Measurements from ENCODE around the gene MAGEA4.
A peak's percentile ranks its signal among the peaks of the same experiment; 100 is the strongest.

Gene MAGEA4

DNA sequence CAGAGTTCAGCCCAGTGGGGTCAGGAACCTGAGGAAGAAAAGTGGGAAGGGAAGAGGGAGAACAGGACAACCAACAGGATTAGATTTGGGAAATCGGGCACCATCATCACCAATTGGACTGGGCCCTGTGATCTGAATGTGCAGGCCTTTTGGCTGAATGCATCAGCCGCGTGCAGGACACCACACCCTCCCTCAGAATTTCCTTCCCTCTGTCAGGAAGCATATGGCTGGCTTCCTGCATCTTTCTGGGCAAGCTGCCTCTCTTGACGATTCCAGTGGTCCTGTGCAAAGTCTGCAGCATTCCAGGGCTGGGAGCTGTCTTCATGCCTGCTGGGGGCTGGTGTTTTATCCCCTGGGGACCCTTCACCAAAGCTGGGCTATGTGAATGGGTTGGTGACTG is 16.4 kb downstream of the MAGEA4 start:
- no peak for DNase-seq (ENCODE audit: low read depth)
- H3K9me3 ChIP-seq (ENCODE audit: control insufficient read depth, low read length): no peaks in the 10 kb centered on the region
- no peak overlapping the region for H3K9ac ChIP-seq (ENCODE audit: low read length)
- no peak overlapping the region for H3K4me3 ChIP-seq (ENCODE audit: low read length)
- no peaks in the 10 kb centered on the region for H3K4me1 ChIP-seq (ENCODE audit: control insufficient read depth, insufficient read depth, low read length)
- peaks cover 21% of the 10 kb centered on the region for H3K27me3 ChIP-seq (replicated peaks; ENCODE audit: control insufficient read depth, insufficient read depth, low read length)
- no peaks in the 10 kb centered on the region for H3K36me3 ChIP-seq (ENCODE audit: control insufficient read depth, insufficient read depth, low read length, severe bottlenecking)

DNA sequence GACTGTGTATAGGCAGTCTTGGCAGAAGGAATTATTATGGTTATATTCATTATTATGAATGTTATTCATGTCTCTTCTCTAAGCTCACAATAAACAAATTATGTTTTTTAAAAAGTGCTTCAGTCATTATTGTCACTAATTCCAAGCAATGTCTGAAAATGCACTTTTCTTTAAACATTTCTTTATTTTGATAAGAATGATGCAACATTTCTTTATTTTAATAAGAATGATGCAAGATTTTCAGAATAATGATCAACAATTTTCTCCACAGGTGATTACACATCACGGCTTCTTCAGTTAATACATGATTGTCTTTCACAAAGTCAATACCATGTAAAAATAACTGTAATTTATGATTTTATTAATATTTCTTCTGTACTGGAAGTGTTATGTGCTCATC is 22.7 kb downstream of the MAGEA4 start:
- Histone ChIP-seq H3K4me3 (ENCODE audit: low read length) (no peak overlapping the region), H3K9ac (ENCODE audit: low read length) (no peak overlapping the region), H3K27me3 (replicated peaks; ENCODE audit: control insufficient read depth, insufficient read depth, low read length) (peaks cover 3% of the 10 kb centered on the region), H3K4me1 (ENCODE audit: control insufficient read depth, insufficient read depth, low read length) (no peaks in the 10 kb centered on the region), H3K9me3 (ENCODE audit: control insufficient read depth, low read length) (no peaks in the 10 kb centered on the region), H3K36me3 (ENCODE audit: control insufficient read depth, insufficient read depth, low read length, severe bottlenecking) (no peaks in the 10 kb centered on the region)
- DNase-seq (ENCODE audit: low read depth): no peak

DNA sequence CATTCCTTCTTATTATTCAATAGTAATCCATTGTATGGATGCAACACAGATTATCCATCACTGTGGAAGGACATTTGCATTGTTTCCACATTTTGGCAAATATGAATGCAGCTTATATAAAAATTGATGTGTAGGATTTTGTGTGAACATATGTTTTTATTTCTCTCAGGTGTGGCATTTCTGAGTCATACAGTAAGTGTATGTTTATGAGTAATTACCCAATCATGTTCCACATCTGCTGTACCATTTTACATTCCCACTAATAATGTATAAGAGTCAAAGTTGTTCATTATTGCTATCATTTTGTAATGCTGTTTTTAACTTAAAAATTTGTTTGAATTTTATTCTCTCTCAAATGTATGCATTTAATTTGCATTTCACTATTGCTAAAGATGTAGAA is 25.5 kb downstream of the MAGEA4 start:
- Histone ChIP-seq H3K36me3 (ENCODE audit: control insufficient read depth, insufficient read depth, low read length, severe bottlenecking) (no peaks in the 10 kb centered on the region), H3K27me3 (replicated peaks; ENCODE audit: control insufficient read depth, insufficient read depth, low read length) (no peaks in the 10 kb centered on the region), H3K9ac (ENCODE audit: low read length) (no peak overlapping the region), H3K4me3 (ENCODE audit: low read length) (no peak overlapping the region), H3K9me3 (ENCODE audit: control insufficient read depth, low read length) (no peaks in the 10 kb centered on the region), H3K4me1 (ENCODE audit: control insufficient read depth, insufficient read depth, low read length) (no peaks in the 10 kb centered on the region)
- DNase-seq (ENCODE audit: low read depth): no peak

DNA sequence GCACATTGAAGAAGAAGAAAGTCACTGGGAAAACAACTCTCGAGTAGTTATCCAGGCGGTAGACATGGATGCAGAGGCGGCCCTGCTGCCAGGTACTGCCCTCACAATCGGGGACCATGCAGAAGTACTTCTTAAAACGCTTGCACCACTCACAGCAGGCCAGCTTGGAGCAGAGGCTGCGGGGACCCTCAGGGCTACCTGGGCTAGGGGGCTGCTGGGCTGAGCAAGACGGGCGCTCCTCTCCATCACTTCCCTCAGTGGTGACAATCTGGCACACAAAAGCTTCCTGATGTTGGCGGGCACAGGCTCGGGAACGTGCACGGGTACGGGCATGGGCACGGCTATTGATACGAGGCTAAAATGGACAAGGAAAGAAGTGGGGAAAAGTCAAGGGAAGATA is 42.0 kb downstream of the MAGEA4 start:
- H3K9me3 ChIP-seq (ENCODE audit: control insufficient read depth, low read length): no peaks in the 10 kb centered on the region
- no peaks in the 10 kb centered on the region for H3K4me1 ChIP-seq (ENCODE audit: control insufficient read depth, insufficient read depth, low read length)
- no peak overlapping the region for H3K4me3 ChIP-seq (ENCODE audit: low read length)
- no peak for DNase-seq (ENCODE audit: low read depth)
- no peak overlapping the region for H3K9ac ChIP-seq (ENCODE audit: low read length)
- no peaks in the 10 kb centered on the region for H3K27me3 ChIP-seq (replicated peaks; ENCODE audit: control insufficient read depth, insufficient read depth, low read length)
- H3K36me3 ChIP-seq (ENCODE audit: control insufficient read depth, insufficient read depth, low read length, severe bottlenecking): peaks cover 75% of the 10 kb centered on the region

DNA sequence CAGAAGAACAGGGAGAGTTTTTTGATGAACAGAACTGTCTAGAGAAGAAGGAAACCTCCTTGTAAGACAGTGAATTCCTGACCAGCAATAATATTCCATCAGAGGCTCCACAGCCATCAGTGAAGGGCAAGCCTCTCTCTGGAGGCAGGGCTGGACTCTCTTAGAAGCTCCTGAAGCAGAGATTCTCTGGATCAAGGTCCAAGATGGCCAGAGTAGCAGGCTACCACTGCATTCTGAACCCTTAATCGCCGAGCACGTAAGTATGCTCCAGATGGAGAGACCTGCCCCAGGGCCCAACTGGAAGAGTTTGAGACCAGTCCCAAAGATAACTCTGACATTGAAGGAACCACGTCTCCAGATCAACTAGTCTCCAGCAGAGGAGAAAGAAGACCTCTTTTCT is 45.4 kb downstream of the MAGEA4 start:
- no peak overlapping the region for H3K4me3 ChIP-seq (ENCODE audit: low read length)
- H3K27me3 ChIP-seq (replicated peaks; ENCODE audit: control insufficient read depth, insufficient read depth, low read length): no peaks in the 10 kb centered on the region
- H3K36me3 ChIP-seq (ENCODE audit: control insufficient read depth, insufficient read depth, low read length, severe bottlenecking): peaks cover 98% of the 10 kb centered on the region
- H3K9ac ChIP-seq (ENCODE audit: low read length): no peak overlapping the region
- no peaks in the 10 kb centered on the region for H3K4me1 ChIP-seq (ENCODE audit: control insufficient read depth, insufficient read depth, low read length)
- no peak for DNase-seq (ENCODE audit: low read depth)
- no peaks in the 10 kb centered on the region for H3K9me3 ChIP-seq (ENCODE audit: control insufficient read depth, low read length)

DNA sequence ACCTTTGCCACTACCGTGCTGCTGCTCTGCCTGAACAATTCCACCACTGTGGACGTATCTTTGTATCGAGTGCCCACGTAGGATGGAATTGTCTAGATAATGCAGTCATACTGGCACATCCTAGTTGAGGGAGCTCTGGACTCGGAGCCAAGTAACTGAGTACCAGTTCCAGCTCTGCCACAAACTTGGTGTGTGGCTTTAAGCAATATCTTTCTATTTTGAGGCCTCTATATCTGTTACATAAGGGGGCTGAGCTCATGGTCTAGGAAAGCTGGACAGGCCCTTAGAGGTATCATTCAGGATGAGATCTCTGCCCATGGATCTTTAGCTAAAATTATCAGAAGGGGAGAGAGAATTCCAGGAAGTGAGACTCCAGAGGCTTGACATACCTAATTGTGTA is 49.3 kb downstream of the MAGEA4 start:
- no peaks in the 10 kb centered on the region for H3K9me3 ChIP-seq (ENCODE audit: control insufficient read depth, low read length)
- H3K4me3 ChIP-seq (ENCODE audit: low read length): no peak overlapping the region
- no peak for DNase-seq (ENCODE audit: low read depth)
- H3K27me3 ChIP-seq (replicated peaks; ENCODE audit: control insufficient read depth, insufficient read depth, low read length): no peaks in the 10 kb centered on the region
- peaks cover 59% of the 10 kb centered on the region for H3K36me3 ChIP-seq (ENCODE audit: control insufficient read depth, insufficient read depth, low read length, severe bottlenecking)
- no peak overlapping the region for H3K9ac ChIP-seq (ENCODE audit: low read length)
- H3K4me1 ChIP-seq (ENCODE audit: control insufficient read depth, insufficient read depth, low read length): no peaks in the 10 kb centered on the region

DNA sequence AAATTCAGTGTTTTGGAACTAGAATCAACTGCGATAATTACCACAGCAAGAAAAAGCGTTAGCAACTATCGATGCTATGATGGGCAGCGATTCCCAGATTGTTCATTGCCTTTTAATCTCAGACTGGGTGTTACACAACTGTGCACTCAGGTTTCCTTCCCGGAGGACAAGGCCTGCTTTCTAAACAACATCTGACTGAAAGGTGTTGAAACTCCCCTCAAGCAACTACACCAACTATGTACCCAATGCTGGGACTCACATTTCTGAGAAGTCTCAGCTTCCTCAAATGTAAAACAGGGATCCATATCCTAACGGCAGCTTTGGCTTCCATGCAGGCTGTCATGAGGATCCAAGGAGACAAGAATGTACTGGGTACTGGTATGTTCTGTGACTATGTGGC is 53.5 kb downstream of the MAGEA4 start:
- Histone ChIP-seq H3K4me3 (ENCODE audit: low read length) (no peak overlapping the region), H3K4me1 (ENCODE audit: control insufficient read depth, insufficient read depth, low read length) (peaks cover 13% of the 10 kb centered on the region), H3K27me3 (replicated peaks; ENCODE audit: control insufficient read depth, insufficient read depth, low read length) (no peaks in the 10 kb centered on the region), H3K9ac (ENCODE audit: low read length) (no peak overlapping the region), H3K36me3 (ENCODE audit: control insufficient read depth, insufficient read depth, low read length, severe bottlenecking) (peaks cover 44% of the 10 kb centered on the region), H3K9me3 (ENCODE audit: control insufficient read depth, low read length) (peaks cover 4% of the 10 kb centered on the region)
- no peak for DNase-seq (ENCODE audit: low read depth)

DNA sequence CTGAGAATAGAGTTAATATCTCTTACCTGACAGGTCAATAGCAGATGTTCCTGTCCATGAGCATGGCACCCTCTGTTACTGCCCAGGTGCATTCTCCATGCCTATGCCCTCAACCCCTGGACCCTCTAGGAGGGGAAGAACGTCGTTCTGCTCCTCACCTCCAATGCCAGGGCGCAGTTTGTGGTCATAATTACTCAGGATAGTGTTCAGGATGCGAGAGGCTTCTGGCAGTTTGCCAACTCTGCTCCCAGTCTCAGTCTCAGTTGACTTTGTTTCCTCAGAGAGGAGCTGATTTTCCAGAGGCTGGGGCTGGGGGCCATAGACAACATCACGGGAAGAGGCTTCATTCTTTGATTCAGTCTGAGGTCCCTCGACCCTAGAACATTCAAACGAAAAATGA is 57.3 kb downstream of the MAGEA4 start:
- Histone ChIP-seq H3K9ac (ENCODE audit: low read length) (peak overlapping the region; percentile 44), H3K4me1 (ENCODE audit: control insufficient read depth, insufficient read depth, low read length) (peaks cover 25% of the 10 kb centered on the region), H3K9me3 (ENCODE audit: control insufficient read depth, low read length) (peaks cover 4% of the 10 kb centered on the region), H3K27me3 (replicated peaks; ENCODE audit: control insufficient read depth, insufficient read depth, low read length) (no peaks in the 10 kb centered on the region), H3K4me3 (ENCODE audit: low read length) (peak overlapping the region; percentile 45), H3K36me3 (ENCODE audit: control insufficient read depth, insufficient read depth, low read length, severe bottlenecking) (peaks cover 28% of the 10 kb centered on the region)
- DNase-seq (ENCODE audit: low read depth): no peak

DNA sequence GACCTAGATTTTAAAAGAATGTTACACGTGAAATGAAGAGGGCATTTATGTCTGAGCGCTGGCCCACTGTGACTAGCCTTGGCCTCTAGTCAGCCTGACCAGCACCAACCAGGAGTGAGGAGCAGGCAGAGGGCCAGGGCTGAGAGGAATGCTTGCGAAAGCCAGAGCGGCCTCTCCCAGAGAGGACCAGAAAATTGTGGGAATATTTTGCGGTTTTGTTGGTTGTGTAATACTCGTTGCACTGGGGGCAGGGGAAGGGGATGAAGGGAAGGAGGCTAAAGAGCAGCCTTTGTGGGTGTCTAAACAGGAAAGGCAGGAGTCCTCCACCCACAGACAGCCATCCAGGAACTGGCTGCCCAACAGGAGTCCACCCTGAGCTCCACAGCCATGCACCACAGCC is 58.0 kb downstream of the MAGEA4 start:
- DNase-seq (ENCODE audit: low read depth): peak; percentile 67
- H3K9me3 ChIP-seq (ENCODE audit: control insufficient read depth, low read length): peaks cover 4% of the 10 kb centered on the region
- H3K9ac ChIP-seq (ENCODE audit: low read length): peak overlapping the region; percentile 66
- H3K36me3 ChIP-seq (ENCODE audit: control insufficient read depth, insufficient read depth, low read length, severe bottlenecking): peaks cover 28% of the 10 kb centered on the region
- peaks cover 4% of the 10 kb centered on the region for H3K27me3 ChIP-seq (replicated peaks; ENCODE audit: control insufficient read depth, insufficient read depth, low read length)
- peaks cover 25% of the 10 kb centered on the region for H3K4me1 ChIP-seq (ENCODE audit: control insufficient read depth, insufficient read depth, low read length)
- H3K4me3 ChIP-seq (ENCODE audit: low read length): peak overlapping the region; percentile 81

DNA sequence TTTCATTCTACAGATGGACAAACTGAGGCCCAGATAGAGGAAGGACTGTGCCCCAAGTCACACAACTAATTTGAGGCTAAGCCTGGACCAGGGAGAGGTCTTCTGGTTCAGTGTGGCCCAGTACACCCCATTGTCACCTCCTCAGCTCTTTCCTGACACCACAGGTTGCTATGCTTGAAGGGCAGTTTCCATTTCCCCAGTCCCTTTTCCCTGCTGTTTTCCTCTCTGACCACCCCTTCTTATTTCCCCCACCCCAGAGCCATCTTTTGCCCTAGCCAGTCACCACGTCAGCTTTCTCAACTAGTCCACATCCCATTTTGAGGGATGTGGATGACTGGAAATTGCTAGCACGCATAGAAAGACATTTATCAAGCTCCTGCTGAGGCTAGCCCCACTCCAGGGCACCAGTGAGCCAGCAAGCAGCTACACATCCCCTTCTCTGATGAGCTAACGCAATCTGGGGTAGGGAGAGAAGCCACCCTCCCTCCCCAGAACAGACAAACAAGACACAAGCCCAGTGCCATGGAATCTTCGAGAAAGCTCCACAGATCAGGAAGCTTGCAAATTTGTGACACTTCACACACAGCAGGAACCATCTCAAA is 60.5 kb downstream of the MAGEA4 start:
- peak overlapping the region; percentile 81 for H3K4me3 ChIP-seq (ENCODE audit: low read length)
- no peak for DNase-seq (ENCODE audit: low read depth)
- H3K36me3 ChIP-seq (ENCODE audit: control insufficient read depth, insufficient read depth, low read length, severe bottlenecking): peaks cover 18% of the 10 kb centered on the region
- peak overlapping the region; percentile 82 for H3K9ac ChIP-seq (ENCODE audit: low read length)
- peaks cover 28% of the 10 kb centered on the region for H3K4me1 ChIP-seq (ENCODE audit: control insufficient read depth, insufficient read depth, low read length)
- H3K9me3 ChIP-seq (ENCODE audit: control insufficient read depth, low read length): no peaks in the 10 kb centered on the region
- H3K27me3 ChIP-seq (replicated peaks; ENCODE audit: control insufficient read depth, insufficient read depth, low read length): peaks cover 12% of the 10 kb centered on the region

DNA sequence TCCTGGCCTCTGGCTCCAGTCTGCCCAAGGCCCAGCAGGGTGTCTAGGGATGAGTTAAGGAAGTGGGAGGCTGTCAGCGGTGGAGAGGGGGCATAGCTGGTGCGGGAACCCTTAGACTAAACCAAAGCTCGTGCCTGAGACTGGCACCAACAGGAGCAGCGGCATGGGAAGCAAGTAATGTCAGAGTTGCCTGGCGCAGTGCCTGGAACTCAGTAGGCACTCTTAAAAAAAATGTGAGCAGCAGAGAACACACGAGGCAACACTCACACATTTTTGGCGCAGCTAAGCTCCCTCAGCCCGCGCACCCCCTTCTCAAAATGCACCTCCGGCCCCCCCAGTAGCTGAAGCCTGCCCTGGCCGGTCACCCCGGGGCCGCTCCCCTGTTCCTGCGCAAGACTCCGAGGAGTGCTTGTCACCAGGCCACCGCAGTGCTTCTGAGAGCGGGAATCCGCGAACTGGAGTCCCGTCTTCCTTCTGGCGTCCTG is 61.2 kb downstream of the MAGEA4 start:
- Histone ChIP-seq H3K9me3 (ENCODE audit: control insufficient read depth, low read length) (no peaks in the 10 kb centered on the region), H3K4me1 (ENCODE audit: control insufficient read depth, insufficient read depth, low read length) (peaks cover 28% of the 10 kb centered on the region), H3K4me3 (ENCODE audit: low read length) (peak overlapping the region; percentile 81), H3K9ac (ENCODE audit: low read length) (peak overlapping the region; percentile 82), H3K36me3 (ENCODE audit: control insufficient read depth, insufficient read depth, low read length, severe bottlenecking) (peaks cover 11% of the 10 kb centered on the region), H3K27me3 (replicated peaks; ENCODE audit: control insufficient read depth, insufficient read depth, low read length) (peaks cover 16% of the 10 kb centered on the region)
- DNase-seq (ENCODE audit: low read depth): peak; percentile 59

Data from adipocyte (in vitro differentiated cells).